Left renal cortex interstitium (tissue), 4 donors: ENCODE measurements around the gene SERINC3. TPM values are rescaled to one million over a fixed set of nuclear protein-coding genes. Genes with fewer than 3 reads are reported as not detected.

Experiments
- DNase-seq, 4 donors: peaks; one replicate each; pipeline ENCODE4 v3.0.0-alpha.2; 2013; ENCODE audit warnings: low read depth in 4 of 4, low spot score in 2 of 4, missing footprints in 1 of 4
- polyA plus RNA-seq, 4 donors: library from polyadenylated mRNA; unstranded; fragments of 120-200 nt; gene quantifications; one replicate each; pipeline ENCODE4 v1.2.1, GENCODE V29; 2013; ENCODE audit not compliant: insufficient read length in 4 of 4

The SERINC3 gene
- polyA plus RNA-seq, 4 donors, result 65.5 to 78.8 (median 67.3) TPM

GRCh38 chr20:44533928-44534327, 12.1 kb upstream of the SERINC3 start:
- DNase-seq, result no peak

GRCh38 chr20:44532981-44533331, 11.1 kb upstream of the SERINC3 start:
- no peak for DNase-seq

DNA sequence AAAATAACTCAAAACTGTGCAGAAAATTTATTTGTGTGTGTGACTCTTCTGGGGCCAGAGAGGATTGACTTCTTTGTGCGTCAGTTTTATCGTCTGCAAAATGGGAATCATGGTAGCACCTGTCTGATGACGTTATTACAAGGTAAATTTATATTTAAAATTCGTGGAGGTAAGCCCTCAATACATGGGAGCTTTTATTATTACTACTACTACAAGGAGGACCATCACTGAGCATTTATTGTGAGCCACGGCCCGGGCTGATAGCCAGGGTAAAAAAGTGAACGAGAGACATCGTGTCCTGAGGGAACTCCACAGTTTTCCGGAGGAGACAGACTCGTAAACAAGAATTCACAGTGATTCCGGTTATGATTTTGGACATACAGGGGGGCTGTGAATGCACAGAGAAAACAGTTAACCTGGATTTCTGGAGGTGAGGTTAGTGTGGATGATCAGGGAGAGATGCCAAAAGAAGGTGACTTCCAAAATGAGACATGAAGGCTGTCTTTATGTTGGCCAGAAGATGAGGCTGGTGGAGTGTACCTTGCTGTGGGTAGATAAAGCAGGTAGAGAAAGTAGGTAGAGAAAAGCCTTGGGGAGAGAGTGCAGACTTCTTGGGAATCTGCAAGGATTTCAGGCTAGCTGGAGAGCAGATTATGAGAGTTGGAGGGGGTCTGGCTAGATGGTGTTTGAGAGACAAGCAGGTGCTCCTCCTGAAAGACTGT, 10.6 kb upstream of the SERINC3 start:
- peak in 1 of 4 donors; percentile 11 for DNase-seq

- DNase-seq, result no peak
These were observed 6.4 kb upstream of the SERINC3 start for GRCh38 chr20:44528309-44528708.

- DNase-seq, result no peak
These were observed 5.9 kb upstream of the SERINC3 start for GRCh38 chr20:44527716-44528199.

DNA sequence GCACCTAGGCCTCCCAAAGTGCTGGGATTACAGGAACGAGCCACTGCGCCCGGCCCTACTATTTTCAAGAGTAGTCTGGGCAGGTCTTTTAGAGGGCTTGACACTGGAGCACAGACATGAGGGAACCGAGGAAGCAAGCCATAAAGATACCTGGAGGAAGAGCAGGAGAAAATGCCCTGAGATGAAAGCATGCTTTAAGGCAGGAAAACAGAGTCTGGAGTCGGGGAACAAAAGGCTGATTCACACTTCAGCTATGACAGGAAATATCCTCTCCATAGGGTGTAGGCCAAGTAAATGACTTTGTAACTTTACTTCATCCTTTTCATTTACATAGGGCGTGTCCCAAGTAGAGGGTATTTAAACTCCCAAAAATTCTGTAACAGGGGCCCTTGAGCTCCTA, 4.3 kb upstream of the SERINC3 start:
- DNase-seq, result no peak

GRCh38 chr20:44523746-44524145, 1.9 kb upstream of the SERINC3 start:
- DNase-seq, result no peak

GRCh38 chr20:44522841-44523240, 971 bp upstream of the SERINC3 start:
- no peak for DNase-seq

DNA sequence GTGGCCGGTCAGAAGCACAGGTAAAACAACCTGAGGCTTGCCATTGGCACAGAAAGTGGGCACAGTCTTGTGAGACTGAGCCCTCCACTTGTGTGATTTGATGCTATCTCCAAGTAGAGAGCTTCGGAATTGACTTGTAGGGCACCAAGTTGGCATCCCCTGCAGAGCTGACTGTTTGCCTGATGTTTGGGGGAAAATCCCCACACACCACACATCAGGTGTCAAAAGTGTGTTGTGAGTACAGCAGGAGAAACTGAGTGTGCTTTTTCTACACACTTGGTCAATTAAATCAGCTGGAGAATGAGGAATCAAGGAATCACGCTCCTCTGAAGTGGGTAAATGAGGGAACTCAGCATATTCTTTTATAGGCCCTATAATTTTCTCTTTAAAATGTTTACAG, 989 bp downstream of the SERINC3 start:
- DNase-seq, result no peak

DNA sequence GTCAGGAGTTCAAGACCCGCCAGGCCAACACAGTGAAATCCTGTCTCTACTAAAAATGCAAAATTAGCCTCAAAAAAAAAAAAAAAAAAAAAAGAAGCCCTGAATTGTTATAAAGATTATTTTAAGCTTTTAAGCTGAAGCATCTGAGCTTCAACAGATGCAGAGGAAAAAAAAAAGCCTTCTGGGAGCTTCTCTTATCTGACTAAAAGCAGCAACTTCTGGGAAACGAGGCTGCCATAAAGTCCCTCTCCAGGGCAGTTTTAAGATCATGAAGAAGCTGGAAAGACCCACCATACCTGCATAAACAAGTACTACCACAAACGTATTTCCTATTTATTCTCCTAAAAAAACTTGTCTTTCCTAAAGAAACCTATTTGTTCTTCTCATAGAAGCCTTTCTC, 3.6 kb downstream of the SERINC3 start:
- no peak for DNase-seq

GRCh38 chr20:44517454-44517853, 4.4 kb downstream of the SERINC3 start:
- DNase-seq, result no peak

GRCh38 chr20:44516491-44516890, 5.4 kb downstream of the SERINC3 start:
- DNase-seq, result no peak

- DNase-seq, result no peak
These were observed 8.0 kb downstream of the SERINC3 start for GRCh38 chr20:44513871-44514270.

DNA sequence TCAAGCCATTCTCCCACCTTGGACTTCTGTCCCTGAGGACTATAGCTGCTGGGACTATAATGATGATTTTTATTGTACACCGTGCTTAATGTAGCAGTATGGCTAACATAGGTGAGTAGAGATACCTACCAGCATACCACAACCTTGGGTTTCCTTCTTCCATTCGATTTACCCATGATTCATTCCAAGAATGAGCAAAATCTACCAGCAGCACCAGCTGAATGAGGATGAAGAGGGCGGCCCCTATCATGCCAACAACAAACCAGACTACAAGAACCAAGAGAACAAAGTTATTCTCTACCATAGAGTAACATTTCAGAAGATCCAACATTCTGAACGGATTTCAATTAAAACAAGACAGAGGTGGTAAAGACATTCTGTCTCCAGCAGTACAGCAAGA, 12.1 kb downstream of the SERINC3 start:
- DNase-seq, result no peak

- no peak for DNase-seq
These were observed 17.2 kb downstream of the SERINC3 start for GRCh38 chr20:44504402-44505307.

- DNase-seq, result no peak
These were observed 18.9 kb downstream of the SERINC3 start for GRCh38 chr20:44502968-44503367.

GRCh38 chr20:44501448-44501847, 20.4 kb downstream of the SERINC3 start:
- DNase-seq, result no peak

GRCh38 chr20:44500221-44500620, 21.6 kb downstream of the SERINC3 start:
- DNase-seq, result no peak

- DNase-seq, result no peak
These were observed 24.1 kb downstream of the SERINC3 start for GRCh38 chr20:44497761-44498160.

DNA sequence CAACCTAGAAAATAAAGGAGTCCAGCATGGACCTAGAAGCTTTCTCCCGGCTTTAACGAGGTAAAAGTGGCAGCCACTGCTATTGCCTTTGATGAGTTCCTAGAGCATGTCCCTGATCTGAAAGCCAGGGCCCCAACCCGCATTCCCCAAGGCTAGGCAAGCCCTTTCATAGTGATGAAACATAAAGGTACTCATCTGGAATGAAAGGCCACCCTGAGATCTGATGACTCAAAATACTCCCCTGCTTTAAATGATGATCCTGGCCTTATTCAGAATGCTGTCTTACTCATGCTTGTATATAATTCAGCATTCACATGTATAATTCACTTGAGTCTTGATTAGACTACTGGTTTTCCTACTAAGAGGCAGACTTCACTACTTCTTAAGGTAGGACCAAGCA, 24.9 kb downstream of the SERINC3 start:
- DNase-seq, result no peak

- DNase-seq, result no peak
These were observed 25.9 kb downstream of the SERINC3 start for GRCh38 chr20:44495802-44496481.
